ENCODE measurements around the gene YJEFN3. TPM values are rescaled to one million over a fixed set of nuclear protein-coding genes. Genes with fewer than 3 reads are reported as not detected.

YJEFN3 gene
- total RNA-seq, 1 experiment from 2014 or later = 16.6 TPM

- Histone ChIP-seq H3K4me1 (ENCODE audit: insufficient read depth, low read length) (no peaks in the 10 kb centered on the region), H2BK5ac (ENCODE audit: insufficient read length, low read length) (no peak overlapping the region), H3K27me3 (ENCODE audit: insufficient read depth, low read length) (no peaks in the 10 kb centered on the region), H3K4me2 (ENCODE audit: insufficient read depth, insufficient read length, low read length) (no peak overlapping the region), H2BK20ac (ENCODE audit: low read depth, low read length, poor library complexity, severe bottlenecking) (no peak overlapping the region), H3K9ac (ENCODE audit: extremely low read depth, insufficient read length, low read length) (no peak overlapping the region), H3K23ac (ENCODE audit: insufficient read length, low read depth, low read length) (no peak overlapping the region), H2BK15ac (ENCODE audit: low read depth, low read length) (no peak overlapping the region), H3T11ph (ENCODE audit: low read length) (no peak overlapping the region), H3K23me2 (ENCODE audit: insufficient read length, low read depth, low read length, poor library complexity, severe bottlenecking) (no peaks in the 10 kb centered on the region), H3K4ac (ENCODE audit: low read depth, low read length) (no peak overlapping the region), H4K5ac (ENCODE audit: insufficient read length, low read depth, low read length) (no peak overlapping the region), H3K27ac (ENCODE audit: insufficient read length, low read depth, low read length) (no peak overlapping the region), H3K18ac (ENCODE audit: insufficient read length, low read depth, low read length) (no peak overlapping the region), H3K14ac (ENCODE audit: insufficient read depth, low read length) (no peak overlapping the region), H2BK120ac (ENCODE audit: low read depth, low read length, poor library complexity, severe bottlenecking) (no peak overlapping the region), H3K9me3 (ENCODE audit: control insufficient read depth, low read depth, low read length) (no peaks in the 10 kb centered on the region), H2BK12ac (ENCODE audit: insufficient read length, low read depth, low read length) (no peak overlapping the region), H2AFZ (ENCODE audit: low read length) (no peak overlapping the region), H4K91ac (ENCODE audit: insufficient read length, low read depth, low read length) (no peak overlapping the region), H3K56ac (ENCODE audit: insufficient read length, low read depth, low read length) (no peak overlapping the region), H3K79me1 (ENCODE audit: insufficient read depth, low read depth, low read length, poor library complexity, severe bottlenecking) (no peaks in the 10 kb centered on the region), H4K20me1 (ENCODE audit: control insufficient read depth, insufficient read depth, insufficient read length) (no peaks in the 10 kb centered on the region), H4K8ac (replicated peaks; ENCODE audit: insufficient read length, low read depth, low read length) (no peak overlapping the region), H2AK5ac (ENCODE audit: insufficient read length, low read length) (no peak overlapping the region), H3K79me2 (ENCODE audit: insufficient read depth, low read length) (no peaks in the 10 kb centered on the region)
- Mint-ChIP-seq H3K4me1 (peaks cover 0 to 8% of the 10 kb centered on the region in 2 experiments; a peak in 2 of 4 replicates), H3K36me3 (ENCODE audit: insufficient read depth in 1 of 3, low read depth in 3 of 3) (no peaks in the 10 kb centered on the region; a peak in 1 of 7 replicates), H3K4me3 (no peak overlapping the region), H3K27ac (no peak overlapping the region), H3K9me3 (no peaks in the 10 kb centered on the region; a peak in 1 of 5 replicates), H3K27me3 (ENCODE audit: low read depth) (peaks cover 7% of the 10 kb centered on the region)
- DNase-seq = no peak
- no CpG with 5 or more reads among the region's 14 CpGs for WGBS (ENCODE audit: extremely low coverage, insufficient read length, low lambda C conversion rate)
- TF ChIP-seq CTCF (conservative IDR thresholded peaks at IDR 0.05) = no peak
Observed at GRCh38 chr19:19551853-19552192, 23.1 kb downstream of the YJEFN3 start.

Measured in H9 (cell line).